PC-3 (cell line): ENCODE measurements around the gene NPW.
A peak's percentile ranks its signal among the peaks of the same experiment; 100 is the strongest.

ENCODE experiments used
- CTCF ChIP-seq: fragments of 300-600 bp; sonication (generic); conservative IDR thresholded peaks from 2 replicates; pipeline ENCODE4 v1.5.1; 2017; ENCODE audit warnings: antibody characterized with exemption, low read depth, mild to moderate bottlenecking, low read length
- EZH2 ChIP-seq: fragments of 300-600 bp; sonication (generic); IDR thresholded peaks from one replicate; pipeline ENCODE4 v1.6.1; 2017; ENCODE audit warnings: antibody characterized with exemption, mild to moderate bottlenecking, low read length; ENCODE audit not compliant: unreplicated experiment
- EZH2phosphoT487 ChIP-seq: fragments of 300-600 bp; sonication (generic); IDR thresholded peaks from 2 replicates; pipeline ENCODE4 v1.6.1; 2018; ENCODE audit warnings: mild to moderate bottlenecking, antibody characterized with exemption, low read length, borderline replicate concordance

GRCh38 chr16:1983544-1984346 lies 35.8 kb upstream of the NPW start, which contains the start of gene GFER:
- TF ChIP-seq EZH2 (no peak), CTCF (no peak; the same call in 1 of the 2 replicates), EZH2phosphoT487 (0 out of 2 replicates have a peak, but pooled peaks have one; percentile 59)
